Measurements from ENCODE around the gene SNCB. TPM values are rescaled to one million over a fixed set of nuclear protein-coding genes. Genes with fewer than 3 reads are reported as not detected.

Gene SNCB
- total and polyA plus RNA-seq, 2 donors from 2014 or later: not detected

DNA sequence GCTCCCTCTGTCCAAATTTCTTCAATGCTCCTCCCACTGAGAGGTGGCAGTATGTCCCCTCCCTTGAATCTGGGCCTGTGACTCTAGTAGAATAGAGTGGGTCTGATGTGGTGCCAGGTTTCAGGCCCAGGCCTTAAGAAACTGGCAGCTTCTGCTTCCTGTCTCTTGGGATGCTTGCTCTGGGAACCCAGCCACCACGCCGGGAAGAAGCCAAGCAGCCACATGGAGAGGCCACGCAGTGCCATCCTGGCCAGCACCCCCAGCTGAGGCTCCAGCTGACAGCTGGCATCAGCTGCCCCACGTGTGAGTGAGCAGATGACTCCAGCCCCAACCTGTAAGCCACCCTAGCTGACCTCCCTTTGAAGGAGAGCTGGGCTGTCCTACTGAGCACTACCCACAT lies 9.6 kb upstream of the SNCB start:
- FAIRE-seq (no peak), DNase-seq (no peak)
- no peaks in the 10 kb centered on the region for H3K9me3 ChIP-seq (ENCODE audit: control insufficient read depth in 2 of 3, insufficient read depth in 1 of 3, low read length in 3 of 3)
- intact Hi-C loops (cut with DNase I): no loop called here
- TF ChIP-seq, protein P1, sequence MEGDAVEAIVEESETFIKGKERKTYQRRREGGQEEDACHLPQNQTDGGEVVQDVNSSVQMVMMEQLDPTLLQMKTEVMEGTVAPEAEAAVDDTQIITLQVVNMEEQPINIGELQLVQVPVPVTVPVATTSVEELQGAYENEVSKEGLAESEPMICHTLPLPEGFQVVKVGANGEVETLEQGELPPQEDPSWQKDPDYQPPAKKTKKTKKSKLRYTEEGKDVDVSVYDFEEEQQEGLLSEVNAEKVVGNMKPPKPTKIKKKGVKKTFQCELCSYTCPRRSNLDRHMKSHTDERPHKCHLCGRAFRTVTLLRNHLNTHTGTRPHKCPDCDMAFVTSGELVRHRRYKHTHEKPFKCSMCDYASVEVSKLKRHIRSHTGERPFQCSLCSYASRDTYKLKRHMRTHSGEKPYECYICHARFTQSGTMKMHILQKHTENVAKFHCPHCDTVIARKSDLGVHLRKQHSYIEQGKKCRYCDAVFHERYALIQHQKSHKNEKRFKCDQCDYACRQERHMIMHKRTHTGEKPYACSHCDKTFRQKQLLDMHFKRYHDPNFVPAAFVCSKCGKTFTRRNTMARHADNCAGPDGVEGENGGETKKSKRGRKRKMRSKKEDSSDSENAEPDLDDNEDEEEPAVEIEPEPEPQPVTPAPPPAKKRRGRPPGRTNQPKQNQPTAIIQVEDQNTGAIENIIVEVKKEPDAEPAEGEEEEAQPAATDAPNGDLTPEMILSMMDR (IDR thresholded peaks at IDR 0.05; ENCODE audit: borderline replicate concordance, extremely low read depth, insufficient read depth): no peak
- H3K4me3 ChIP-seq (ENCODE audit: low read length in 3 of 3): no peak overlapping the region
- no peaks in the 10 kb centered on the region for H3K36me3 ChIP-seq (ENCODE audit: control insufficient read depth in 2 of 3, insufficient read depth in 3 of 3, low read length in 3 of 3)
- peaks cover 5% of the 10 kb centered on the region for H3K27me3 ChIP-seq (ENCODE audit: control insufficient read depth, insufficient read depth, low read length)
- H3K4me1 ChIP-seq (ENCODE audit: control insufficient read depth in 2 of 3, insufficient read depth in 2 of 3, low read depth in 1 of 3, low read length in 3 of 3): no peaks in the 10 kb centered on the region
- H3K27ac ChIP-seq (ENCODE audit: low read depth in 2 of 2, low read length in 2 of 2): no peak overlapping the region
- H3K9ac ChIP-seq (ENCODE audit: low read length in 3 of 3): no peak overlapping the region

DNA sequence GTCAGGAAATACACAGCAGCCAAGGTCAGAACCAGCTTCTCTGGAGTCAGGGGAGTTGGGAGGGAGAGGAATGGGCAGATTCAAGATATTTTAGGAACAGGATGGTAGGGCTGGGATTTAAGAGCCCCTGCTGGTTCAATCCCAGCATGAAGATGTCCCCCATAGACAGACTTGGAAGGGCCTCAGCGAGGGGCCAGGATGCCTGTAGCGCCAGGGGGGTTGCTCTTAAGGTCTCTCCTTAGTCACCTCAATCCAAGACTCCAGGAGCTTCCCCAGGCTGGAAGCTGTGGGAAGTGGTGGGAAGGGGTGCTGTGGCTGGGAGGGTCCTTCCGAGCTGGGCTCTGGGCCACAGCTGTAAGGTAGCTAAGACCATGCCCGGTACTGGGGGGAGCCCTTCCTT lies 8.9 kb upstream of the SNCB start:
- no peak for DNase-seq
- H3K27ac ChIP-seq (ENCODE audit: low read depth in 2 of 2, low read length in 2 of 2): no peak overlapping the region
- FAIRE-seq: no peak
- TF ChIP-seq, protein P1 (IDR thresholded peaks at IDR 0.05; ENCODE audit: borderline replicate concordance, extremely low read depth, insufficient read depth): no peak
- H3K4me3 ChIP-seq (ENCODE audit: low read length in 3 of 3): no peak overlapping the region
- no peaks in the 10 kb centered on the region for H3K4me1 ChIP-seq (ENCODE audit: control insufficient read depth in 2 of 3, insufficient read depth in 2 of 3, low read depth in 1 of 3, low read length in 3 of 3)
- H3K36me3 ChIP-seq (ENCODE audit: control insufficient read depth in 2 of 3, insufficient read depth in 3 of 3, low read length in 3 of 3): no peaks in the 10 kb centered on the region
- H3K27me3 ChIP-seq (ENCODE audit: control insufficient read depth, insufficient read depth, low read length): peaks cover 5% of the 10 kb centered on the region
- intact Hi-C loops (cut with DNase I): no loop called here
- no peaks in the 10 kb centered on the region for H3K9me3 ChIP-seq (ENCODE audit: control insufficient read depth in 2 of 3, insufficient read depth in 1 of 3, low read length in 3 of 3)
- H3K9ac ChIP-seq (ENCODE audit: low read length in 3 of 3): no peak overlapping the region

DNA sequence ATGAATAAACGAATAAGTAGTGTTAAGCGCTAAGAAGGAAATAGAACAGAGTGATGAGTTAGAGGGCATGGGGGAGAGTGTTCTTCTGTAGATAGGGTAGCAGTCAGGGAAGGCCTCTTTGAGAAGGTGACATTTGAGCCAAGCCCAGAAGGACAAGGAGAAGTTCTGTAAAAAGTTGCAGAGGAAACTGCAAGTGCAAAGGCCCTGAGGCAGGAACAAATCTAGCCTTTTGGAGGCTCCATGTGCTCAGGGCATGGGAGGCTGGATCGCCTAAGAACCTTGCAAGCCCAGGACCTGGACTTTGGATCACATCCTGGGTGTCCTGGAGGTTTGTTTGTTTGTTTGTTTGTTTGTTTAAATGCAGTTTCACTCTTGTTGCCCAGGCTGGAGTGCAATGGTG lies 8.1 kb upstream of the SNCB start:
- intact Hi-C loops (cut with DNase I): no loop called here
- Histone ChIP-seq H3K9me3 (ENCODE audit: control insufficient read depth in 2 of 3, insufficient read depth in 1 of 3, low read length in 3 of 3) (no peaks in the 10 kb centered on the region), H3K27ac (ENCODE audit: low read depth in 2 of 2, low read length in 2 of 2) (no peak overlapping the region), H3K27me3 (ENCODE audit: control insufficient read depth, insufficient read depth, low read length) (peaks cover 5% of the 10 kb centered on the region), H3K36me3 (ENCODE audit: control insufficient read depth in 2 of 3, insufficient read depth in 3 of 3, low read length in 3 of 3) (no peaks in the 10 kb centered on the region), H3K4me3 (ENCODE audit: low read length in 3 of 3) (no peak overlapping the region), H3K4me1 (ENCODE audit: control insufficient read depth in 2 of 3, insufficient read depth in 2 of 3, low read depth in 1 of 3, low read length in 3 of 3) (no peaks in the 10 kb centered on the region), H3K9ac (ENCODE audit: low read length in 3 of 3) (no peak overlapping the region)
- TF ChIP-seq, protein P1 (IDR thresholded peaks at IDR 0.05; ENCODE audit: borderline replicate concordance, extremely low read depth, insufficient read depth): no peak
- FAIRE-seq: no peak
- no peak for DNase-seq

DNA sequence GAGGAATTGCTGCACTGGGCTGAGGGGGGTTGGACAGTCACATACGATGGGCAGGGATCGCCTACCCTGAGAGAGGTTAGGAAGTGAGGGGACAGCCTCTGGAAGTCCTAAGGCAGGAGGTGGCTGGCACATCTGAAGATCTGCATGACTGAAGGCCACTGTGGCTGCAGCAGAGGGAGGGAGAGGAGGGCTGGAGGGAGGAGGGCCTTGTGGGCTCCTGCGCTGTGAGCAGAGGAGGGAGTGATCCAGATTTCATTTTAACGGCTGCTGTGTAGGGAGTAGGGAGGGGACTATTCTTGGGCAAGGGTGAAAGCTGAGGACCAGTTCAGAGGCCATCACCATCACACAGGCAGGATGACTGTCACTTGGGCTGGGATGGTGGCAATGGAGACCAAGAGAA lies 7.2 kb upstream of the SNCB start:
- no peak for FAIRE-seq
- TF ChIP-seq, protein P1 (IDR thresholded peaks at IDR 0.05; ENCODE audit: borderline replicate concordance, extremely low read depth, insufficient read depth): no peak

More for the DNA sequence above, 7.2 kb upstream of the SNCB start:
- Histone ChIP-seq H3K36me3 (ENCODE audit: control insufficient read depth in 2 of 3, insufficient read depth in 3 of 3, low read length in 3 of 3) (no peaks in the 10 kb centered on the region), H3K4me1 (ENCODE audit: control insufficient read depth in 2 of 3, insufficient read depth in 2 of 3, low read depth in 1 of 3, low read length in 3 of 3) (no peaks in the 10 kb centered on the region), H3K9ac (ENCODE audit: low read length in 3 of 3) (no peak overlapping the region), H3K9me3 (ENCODE audit: control insufficient read depth in 2 of 3, insufficient read depth in 1 of 3, low read length in 3 of 3) (no peaks in the 10 kb centered on the region), H3K4me3 (ENCODE audit: low read length in 3 of 3) (no peak overlapping the region), H3K27me3 (ENCODE audit: control insufficient read depth, insufficient read depth, low read length) (peaks cover 5% of the 10 kb centered on the region), H3K27ac (ENCODE audit: low read depth in 2 of 2, low read length in 2 of 2) (no peak overlapping the region)
- intact Hi-C loops (cut with DNase I): no loop called here
- DNase-seq: peak in 2 of 5 donors; percentile 32 to 45

Data from kidney (tissue), 14 donors.